Spleen (tissue), 7 donors: ENCODE data around the gene AGRN.

Experiments
- POLR2A ChIP-seq, 3 donors: fragments of 450-650 bp; IDR thresholded peaks; one replicate each; pipeline ENCODE4 v1.5.1; 2017; ENCODE audit warnings: antibody characterized with exemption in 3 of 3, mild to moderate bottlenecking in 1 of 3
- TF ChIP-seq, protein P1 (sequence below), 11 experiments: fragments of 200-600 bp in 7 of 11; fragments of 450-650 bp in 4 of 11; sonication (generic) in 4 of 11; IDR thresholded peaks in 8 of 11; conservative IDR thresholded peaks in 3 of 11; 1 replicate in 7 of 11; 2 replicates in 4 of 11; pipeline versions ENCODE4 v1.4.0 to v1.8.0; 2016 to 2021; ENCODE audit warnings: antibody characterized with exemption in 11 of 11, inconsistent platforms in 4 of 11, mild to moderate bottlenecking in 1 of 11
- donor health status: DM: no; HTN: no; CAD: no; lungs with moderate emphysema.
- donor health status: DM: no; HTN: no; CAD: no.
- donor health status: DM: no; HTN: no; CAD: no.

DNA sequence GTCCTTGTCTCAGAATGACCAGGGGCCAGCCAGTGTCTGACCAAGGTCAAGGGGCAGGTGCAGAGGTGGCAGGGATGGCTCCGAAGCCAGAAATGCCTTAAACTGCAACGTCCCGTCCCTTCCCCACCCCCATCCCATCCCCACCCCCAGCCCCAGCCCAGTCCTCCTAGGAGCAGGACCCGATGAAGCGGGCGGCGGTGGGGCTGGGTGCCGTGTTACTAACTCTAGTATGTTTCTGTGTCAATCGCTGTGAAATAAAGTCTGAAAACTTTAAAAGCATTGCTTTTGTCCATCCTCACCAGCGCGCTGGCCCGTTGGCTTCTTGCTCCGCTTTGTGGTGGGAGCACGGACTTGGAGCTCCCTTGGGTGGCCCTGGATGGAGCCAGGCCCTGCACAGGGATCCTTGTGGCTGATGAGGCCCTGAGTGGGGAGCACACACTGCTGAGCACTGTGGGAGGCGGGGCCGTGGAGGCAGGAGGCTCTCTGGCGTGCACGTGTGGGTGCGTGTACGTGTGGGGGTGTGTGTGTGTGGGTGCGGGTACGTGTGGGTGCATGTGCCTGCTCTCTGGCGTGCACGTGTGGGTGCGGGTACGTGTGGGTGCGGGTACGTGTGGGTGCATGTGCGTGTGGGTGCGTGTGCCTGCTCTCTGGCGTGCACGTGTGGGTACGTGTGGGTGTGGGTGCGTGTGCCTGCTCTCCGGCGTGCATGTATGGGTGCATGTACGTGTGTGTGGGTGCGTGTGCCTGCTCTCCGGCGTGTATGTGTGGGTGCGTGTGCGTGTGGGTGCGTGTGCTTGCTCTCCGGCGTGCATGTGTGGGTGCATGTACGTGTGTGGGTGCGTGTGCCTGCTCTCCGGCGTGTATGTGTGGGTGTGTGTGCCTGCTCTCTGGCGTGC, 36.2 kb downstream of the AGRN start:
- TF ChIP-seq POLR2A (IDR thresholded peaks at IDR 0.05): no peak
- TF ChIP-seq, protein P1, sequence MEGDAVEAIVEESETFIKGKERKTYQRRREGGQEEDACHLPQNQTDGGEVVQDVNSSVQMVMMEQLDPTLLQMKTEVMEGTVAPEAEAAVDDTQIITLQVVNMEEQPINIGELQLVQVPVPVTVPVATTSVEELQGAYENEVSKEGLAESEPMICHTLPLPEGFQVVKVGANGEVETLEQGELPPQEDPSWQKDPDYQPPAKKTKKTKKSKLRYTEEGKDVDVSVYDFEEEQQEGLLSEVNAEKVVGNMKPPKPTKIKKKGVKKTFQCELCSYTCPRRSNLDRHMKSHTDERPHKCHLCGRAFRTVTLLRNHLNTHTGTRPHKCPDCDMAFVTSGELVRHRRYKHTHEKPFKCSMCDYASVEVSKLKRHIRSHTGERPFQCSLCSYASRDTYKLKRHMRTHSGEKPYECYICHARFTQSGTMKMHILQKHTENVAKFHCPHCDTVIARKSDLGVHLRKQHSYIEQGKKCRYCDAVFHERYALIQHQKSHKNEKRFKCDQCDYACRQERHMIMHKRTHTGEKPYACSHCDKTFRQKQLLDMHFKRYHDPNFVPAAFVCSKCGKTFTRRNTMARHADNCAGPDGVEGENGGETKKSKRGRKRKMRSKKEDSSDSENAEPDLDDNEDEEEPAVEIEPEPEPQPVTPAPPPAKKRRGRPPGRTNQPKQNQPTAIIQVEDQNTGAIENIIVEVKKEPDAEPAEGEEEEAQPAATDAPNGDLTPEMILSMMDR (IDR thresholded peaks at IDR 0.05 in 8 of 11, conservative IDR thresholded peaks at IDR 0.05 in 3 of 11): no peak
